HEK293 (cell line): Measurements from ENCODE around the gene MYH16.
A peak's percentile ranks its signal among the peaks of the same experiment; 100 is the strongest.

Experiments
- CTCF ChIA-PET: fragments of 350-600 bp; formaldehyde crosslinking; extraction: SDS; loops from one replicate; lab custom pipeline; 2021; ENCODE audit warnings: antibody characterized with exemption; lab: Yijun Ruan, JAX
- POLR2A ChIA-PET: fragments of 300-600 bp; formaldehyde crosslinking; extraction: SDS; loops from one replicate; lab custom pipeline; 2020; ENCODE audit warnings: antibody characterized with exemption, inconsistent platforms; lab: Yijun Ruan, JAX
- H3K27ac ChIP-seq: fragments of 200-500 bp; sonication (Bioruptor generic); 2 replicates; pipeline ENCODE4 v1.5.1; 2014; ENCODE audit warnings: low read depth, low read length, control low read depth, inconsistent platforms; ENCODE audit errors: extremely low read depth
- H3K36me3 ChIP-seq, 2 experiments: fragments of 200-500 bp in 1 of 2; sonication (Bioruptor generic) in 1 of 2; 1 replicate in 1 of 2; 2 replicates in 1 of 2; pipeline ENCODE4 v1.5.1; 2014 to 2017; ENCODE audit warnings: inconsistent platforms in 2 of 2, low read length in 2 of 2; ENCODE audit not compliant: control insufficient read depth in 2 of 2, insufficient read depth in 1 of 2
- H3K4me1 ChIP-seq: fragments of 200-500 bp; sonication (Bioruptor generic); 2 replicates; pipeline ENCODE4 v1.5.1; 2014; ENCODE audit warnings: mild to moderate bottlenecking, low read length, inconsistent platforms; ENCODE audit not compliant: control insufficient read depth, insufficient read depth
- H3K4me3 ChIP-seq: 2 replicates; pipeline ENCODE4 v1.5.1; 2011; ENCODE audit warnings: low read depth, mild to moderate bottlenecking, control low read depth, low read length, moderate library complexity
- H3K9me3 ChIP-seq: fragments of 200-500 bp; sonication (Bioruptor generic); 2 replicates; pipeline ENCODE4 v1.5.1; 2014; ENCODE audit warnings: low read depth, low read length, inconsistent platforms; ENCODE audit not compliant: control insufficient read depth, insufficient read depth
- EGR2 ChIP-seq: fragments of 450-650 bp; formaldehyde crosslinking; IDR thresholded peaks from 2 replicates; pipeline ENCODE4 v1.5.1; 2016; ENCODE audit warnings: low read depth, missing biosample characterization, missing genetic modification characterization
- KLF16 ChIP-seq: fragments of 450-650 bp; formaldehyde crosslinking; IDR thresholded peaks from 2 replicates; pipeline ENCODE4 v1.5.1; 2017; ENCODE audit warnings: missing biosample characterization, missing genetic modification characterization
- KLF17 ChIP-seq: fragments of 450-650 bp; formaldehyde crosslinking; IDR thresholded peaks from 2 replicates; pipeline ENCODE4 v1.5.1; 2016; ENCODE audit warnings: missing biosample characterization, missing genetic modification characterization
- KLF8 ChIP-seq: fragments of 450-650 bp; formaldehyde crosslinking; IDR thresholded peaks from 2 replicates; pipeline ENCODE4 v1.5.1; 2016; ENCODE audit warnings: missing biosample characterization, missing genetic modification characterization
- KLF9 ChIP-seq: fragments of 450-650 bp; formaldehyde crosslinking; IDR thresholded peaks from 2 replicates; pipeline ENCODE4 v1.5.1; 2016; ENCODE audit warnings: missing biosample characterization, missing genetic modification characterization, low read depth
- PRDM6 ChIP-seq: fragments of 450-650 bp; formaldehyde crosslinking; IDR thresholded peaks from 2 replicates; pipeline ENCODE4 v1.5.1; 2017; ENCODE audit warnings: missing biosample characterization, missing genetic modification characterization
- SCRT1 ChIP-seq: fragments of 450-650 bp; formaldehyde crosslinking; IDR thresholded peaks from 2 replicates; pipeline ENCODE4 v1.5.1; 2016; ENCODE audit warnings: missing biosample characterization, missing genetic modification characterization, borderline replicate concordance
- SETDB1 ChIP-seq: IDR thresholded peaks from one replicate; pipeline ENCODE4 v1.6.1; 2017; ENCODE audit warnings: mild to moderate bottlenecking, low read length, moderate library complexity, mixed read lengths; ENCODE audit not compliant: insufficient read length
- SP3 ChIP-seq: fragments of 450-650 bp; formaldehyde crosslinking; IDR thresholded peaks from 2 replicates; pipeline ENCODE4 v1.5.1; 2016; ENCODE audit warnings: missing biosample characterization, missing genetic modification characterization
- YY2 ChIP-seq: fragments of 450-650 bp; formaldehyde crosslinking; IDR thresholded peaks from 2 replicates; pipeline ENCODE4 v1.5.1; 2016; ENCODE audit warnings: missing biosample characterization, missing genetic modification characterization
- ZBTB17 ChIP-seq: fragments of 450-650 bp; formaldehyde crosslinking; IDR thresholded peaks from 2 replicates; pipeline ENCODE4 v1.5.1; 2016; ENCODE audit warnings: missing biosample characterization, missing genetic modification characterization
- ZBTB8A ChIP-seq: fragments of 450-650 bp; formaldehyde crosslinking; IDR thresholded peaks from 2 replicates; pipeline ENCODE4 v1.5.1; 2016; ENCODE audit warnings: missing biosample characterization, missing genetic modification characterization
- ZFHX2 ChIP-seq: fragments of 450-650 bp; formaldehyde crosslinking; conservative IDR thresholded peaks from 2 replicates; pipeline ENCODE4 v1.5.1; 2016; ENCODE audit warnings: missing biosample characterization, missing genetic modification characterization
- ZNF24 ChIP-seq: fragments of 450-650 bp; formaldehyde crosslinking; IDR thresholded peaks from 2 replicates; pipeline ENCODE4 v1.5.1; 2016; ENCODE audit warnings: missing biosample characterization, missing genetic modification characterization
- ZNF324 ChIP-seq: fragments of 450-650 bp; formaldehyde crosslinking; IDR thresholded peaks from 2 replicates; pipeline ENCODE4 v1.5.1; 2016; ENCODE audit warnings: missing biosample characterization, missing genetic modification characterization
- ZNF426 ChIP-seq: fragments of 450-650 bp; formaldehyde crosslinking; IDR thresholded peaks from 2 replicates; pipeline ENCODE4 v1.5.1; 2017; ENCODE audit warnings: missing biosample characterization, missing genetic modification characterization, mild to moderate bottlenecking, inconsistent platforms, moderate library complexity
- ZNF580 ChIP-seq: fragments of 450-650 bp; formaldehyde crosslinking; IDR thresholded peaks from 2 replicates; pipeline ENCODE4 v1.5.1; 2016; ENCODE audit warnings: missing biosample characterization, missing genetic modification characterization
- ZNF600 ChIP-seq: fragments of 450-650 bp; formaldehyde crosslinking; IDR thresholded peaks from 2 replicates; pipeline ENCODE4 v1.5.1; 2016; ENCODE audit warnings: missing biosample characterization, missing genetic modification characterization
- ZNF610 ChIP-seq: fragments of 450-650 bp; formaldehyde crosslinking; IDR thresholded peaks from 2 replicates; pipeline ENCODE4 v1.5.1; 2016; ENCODE audit warnings: missing biosample characterization, missing genetic modification characterization, borderline replicate concordance
- ZNF692 ChIP-seq: fragments of 450-650 bp; formaldehyde crosslinking; IDR thresholded peaks from 2 replicates; pipeline ENCODE4 v1.5.1; 2016; ENCODE audit warnings: missing biosample characterization, missing genetic modification characterization
- ZSCAN23 ChIP-seq: fragments of 450-650 bp; formaldehyde crosslinking; IDR thresholded peaks from 2 replicates; pipeline ENCODE4 v1.5.1; 2016; ENCODE audit warnings: missing biosample characterization, missing genetic modification characterization
- ZXDB ChIP-seq: fragments of 450-650 bp; formaldehyde crosslinking; IDR thresholded peaks from 2 replicates; pipeline ENCODE4 v1.5.1; 2016; ENCODE audit warnings: missing biosample characterization, missing genetic modification characterization
- TF ChIP-seq, protein P1 (sequence below): fragments of 450-650 bp; formaldehyde crosslinking; IDR thresholded peaks from 2 replicates; pipeline ENCODE4 v1.5.1; 2017; ENCODE audit warnings: missing biosample characterization, missing genetic modification characterization

The MYH16 gene

GRCh38 chr7:99330314-99330961 is 57.8 kb downstream of the MYH16 start (continued):
- TF ChIP-seq ZNF600 (tag by site-specific recombination) (peak; percentile 60; the same call in 1 of the 2 replicates), ZNF692 (tag by site-specific recombination) (0 out of 2 replicates have a peak, but pooled peaks have one; percentile 16), PRDM6 (peak; percentile 22; the same call in 1 of the 2 replicates), KLF9 (tag by site-specific recombination) (peak; percentile 67), KLF8 (tag by site-specific recombination) (peak; percentile 44; the same call in 1 of the 2 replicates), ZBTB8A (peak; percentile 19; the same call in 1 of the 2 replicates), ZNF324 (tag by site-specific recombination) (0 out of 2 replicates have a peak, but pooled peaks have one; percentile 60), ZNF610 (peak; percentile 58; the same call in 1 of the 2 replicates), YY2 (tag by site-specific recombination) (peak; percentile 69), EGR2 (tag by site-specific recombination) (peak; percentile 48; the same call in 1 of the 2 replicates), ZNF24 (tag by site-specific recombination) (peak; percentile 78; the same call in 1 of the 2 replicates), ZXDB (tag by site-specific recombination) (peak; percentile 44; the same call in 1 of the 2 replicates), ZBTB17 (tag by site-specific recombination) (peak; percentile 70), SP3 (0 out of 2 replicates have a peak, but pooled peaks have one; percentile 29), ZSCAN23 (peak; percentile 70; the same call in 1 of the 2 replicates), ZFHX2 (peak; percentile 88), ZNF580 (tag by site-specific recombination) (peak; percentile 84; the same call in 1 of the 2 replicates), SCRT1 (0 out of 2 replicates have a peak, but pooled peaks have one; percentile 40), KLF16 (tag by site-specific recombination) (peak; percentile 62; the same call in 1 of the 2 replicates)
- TF ChIP-seq, protein P1, sequence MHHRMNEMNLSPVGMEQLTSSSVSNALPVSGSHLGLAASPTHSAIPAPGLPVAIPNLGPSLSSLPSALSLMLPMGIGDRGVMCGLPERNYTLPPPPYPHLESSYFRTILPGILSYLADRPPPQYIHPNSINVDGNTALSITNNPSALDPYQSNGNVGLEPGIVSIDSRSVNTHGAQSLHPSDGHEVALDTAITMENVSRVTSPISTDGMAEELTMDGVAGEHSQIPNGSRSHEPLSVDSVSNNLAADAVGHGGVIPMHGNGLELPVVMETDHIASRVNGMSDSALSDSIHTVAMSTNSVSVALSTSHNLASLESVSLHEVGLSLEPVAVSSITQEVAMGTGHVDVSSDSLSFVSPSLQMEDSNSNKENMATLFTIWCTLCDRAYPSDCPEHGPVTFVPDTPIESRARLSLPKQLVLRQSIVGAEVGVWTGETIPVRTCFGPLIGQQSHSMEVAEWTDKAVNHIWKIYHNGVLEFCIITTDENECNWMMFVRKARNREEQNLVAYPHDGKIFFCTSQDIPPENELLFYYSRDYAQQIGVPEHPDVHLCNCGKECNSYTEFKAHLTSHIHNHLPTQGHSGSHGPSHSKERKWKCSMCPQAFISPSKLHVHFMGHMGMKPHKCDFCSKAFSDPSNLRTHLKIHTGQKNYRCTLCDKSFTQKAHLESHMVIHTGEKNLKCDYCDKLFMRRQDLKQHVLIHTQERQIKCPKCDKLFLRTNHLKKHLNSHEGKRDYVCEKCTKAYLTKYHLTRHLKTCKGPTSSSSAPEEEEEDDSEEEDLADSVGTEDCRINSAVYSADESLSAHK: 0 out of 2 replicates have a peak, but pooled peaks have one; percentile 15
- TF ChIP-seq, all 188 proteins: peak for 43; not testable (repeated sequence) for 145

- Histone ChIP-seq H3K36me3 (peaks cover 25 to 28% of the 10 kb centered on the region in 2 experiments), H3K4me1 (peaks cover 4% of the 10 kb centered on the region; the same call in 1 of the 2 replicates)
- POLR2A ChIA-PET: interaction anchor here (0.7 kb wide), 2 partner anchors 143 to 330 kb away, joined by 3 to 5 read pairs; no protein-coding TSS in a partner anchor
Measured at GRCh38 chr7:99331002-99331401, 58.4 kb downstream of the MYH16 start.

More at GRCh38 chr7:99331002-99331401, 58.4 kb downstream of the MYH16 start:
- Histone ChIP-seq H3K27ac (peak overlapping the region; percentile 34; the same call in 1 of the 2 replicates), H3K9me3 (no peaks in the 10 kb centered on the region)
- CTCF ChIA-PET: no interaction called here
- TF ChIP-seq ZNF426: no peak
- no peak for TF ChIP-seq KLF17 (tag by site-specific recombination)
- 0 out of 2 replicates have a peak, but pooled peaks have one; percentile 2 for TF ChIP-seq PRDM6
- TF ChIP-seq SETDB1: no peak
- TF ChIP-seq, all 188 proteins: peak for 1
- no peak overlapping the region for H3K4me3 ChIP-seq
